Limb (tissue), 2 donors: ENCODE data around the gene CASP5.
"Not testable (repeated sequence)": the region's sequence is repeated elsewhere in the genome, so short reads cannot be mapped to it uniquely, and the experiment has no call there.

Source experiments
- DNase-seq, 2 donors: peaks; one replicate each; pipeline ENCODE4 v3.0.0-alpha.2; 2016; ENCODE audit errors: extremely low spot score in 2 of 2

The CASP5 gene

DNA sequence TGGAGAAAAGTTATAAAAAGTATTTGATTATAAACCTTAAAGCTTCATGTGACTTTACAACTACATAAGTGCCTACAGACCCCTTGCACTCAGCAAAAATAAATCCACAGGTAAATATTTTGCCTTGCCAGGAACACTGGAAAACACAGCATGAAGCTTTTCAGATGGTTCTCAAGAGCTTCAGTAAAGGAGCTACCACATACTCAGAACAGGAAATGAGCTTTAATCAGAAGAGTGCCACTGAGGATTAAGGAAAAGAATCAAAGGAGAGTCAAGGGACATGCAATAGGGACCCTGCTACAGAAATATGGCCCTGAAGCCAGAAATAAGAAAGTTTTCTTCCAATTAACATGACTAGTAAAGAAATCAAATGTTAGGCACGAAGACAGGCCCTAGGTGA is 10.8 kb upstream of the CASP5 start:
- DNase-seq: no peak

GRCh38 chr11:105033343-105033742 is 10.4 kb upstream of the CASP5 start:
- DNase-seq: no peak

DNA sequence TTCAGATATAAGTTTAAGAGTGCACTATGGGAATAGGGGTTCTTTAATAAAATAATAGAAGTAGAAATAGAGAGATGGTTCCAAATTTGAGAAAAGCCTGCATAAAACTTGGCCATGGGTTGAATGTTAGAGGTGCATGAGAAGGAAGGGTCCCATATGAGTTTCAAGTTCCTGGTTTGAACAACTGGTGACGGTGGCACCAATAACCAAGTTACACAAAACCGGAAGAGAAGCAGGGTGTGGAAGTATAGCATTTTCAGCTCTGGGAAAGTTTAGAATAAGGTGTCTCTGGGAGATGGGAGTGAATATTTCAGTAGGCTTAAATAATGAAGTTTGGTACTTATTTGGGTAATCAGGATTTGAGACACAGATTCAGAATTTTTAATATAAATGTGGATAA is 9.5 kb upstream of the CASP5 start:
- no peak for DNase-seq

DNA sequence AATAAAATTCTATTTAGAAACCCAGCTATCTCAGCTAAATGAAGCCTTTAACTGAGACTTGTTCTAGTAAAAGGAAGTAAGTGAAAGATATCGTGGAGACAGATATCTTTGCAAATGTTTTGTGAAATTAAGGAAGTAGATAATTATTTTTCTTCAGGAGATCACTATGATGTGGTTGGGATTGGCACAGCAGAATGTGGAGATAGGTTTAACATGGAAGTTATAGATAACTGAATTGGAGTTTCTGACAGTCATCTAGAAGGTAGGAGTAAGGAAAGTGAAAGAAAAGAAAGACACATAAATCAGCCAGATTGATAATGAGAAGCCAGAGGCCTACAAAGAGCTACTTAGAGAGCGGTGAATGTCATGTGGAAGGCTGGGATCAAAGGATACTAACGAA is 4.7 kb upstream of the CASP5 start:
- DNase-seq: no peak

DNA sequence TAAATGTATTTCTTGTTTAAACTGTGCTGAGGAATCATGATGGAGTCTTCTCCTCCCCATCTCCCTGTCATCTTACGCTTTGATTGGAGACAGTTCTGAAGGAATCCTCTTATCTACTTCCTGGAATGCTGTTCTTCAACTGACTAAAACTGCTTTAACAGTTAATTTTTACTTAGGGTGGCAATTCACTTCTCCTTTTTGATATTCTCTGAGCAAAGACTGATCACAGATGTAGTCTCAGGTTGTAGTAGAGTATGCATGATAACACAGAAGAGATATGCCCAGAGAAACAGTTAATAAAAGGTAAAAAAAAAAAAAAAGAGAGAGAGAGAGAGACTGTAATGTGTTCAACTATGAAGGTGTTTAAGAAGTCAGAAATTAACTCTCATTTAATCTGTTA is 1.4 kb upstream of the CASP5 start:
- DNase-seq: no peak

- no peak for DNase-seq
Observed at GRCh38 chr11:105022527-105022926, 441 bp downstream of the CASP5 start.

DNA sequence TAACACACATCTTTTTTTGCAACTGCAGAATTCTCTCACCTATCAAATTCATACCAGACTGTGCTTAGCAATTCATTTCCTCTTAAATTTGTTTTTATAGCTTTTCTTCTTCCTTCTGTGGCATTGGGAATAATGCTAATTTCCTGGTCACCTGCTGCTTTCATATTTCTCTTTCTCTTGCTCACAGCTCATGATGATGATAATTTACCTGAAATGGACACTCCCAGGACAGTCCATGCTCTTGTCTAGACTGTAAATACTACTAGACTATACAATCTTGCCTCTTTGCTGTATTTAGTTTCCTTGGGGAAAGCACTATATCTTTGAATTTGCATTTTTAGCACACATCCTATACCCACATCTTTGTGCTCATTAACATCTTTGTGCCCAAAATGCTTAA is 15.5 kb downstream of the CASP5 start:
- no peak for DNase-seq

DNA sequence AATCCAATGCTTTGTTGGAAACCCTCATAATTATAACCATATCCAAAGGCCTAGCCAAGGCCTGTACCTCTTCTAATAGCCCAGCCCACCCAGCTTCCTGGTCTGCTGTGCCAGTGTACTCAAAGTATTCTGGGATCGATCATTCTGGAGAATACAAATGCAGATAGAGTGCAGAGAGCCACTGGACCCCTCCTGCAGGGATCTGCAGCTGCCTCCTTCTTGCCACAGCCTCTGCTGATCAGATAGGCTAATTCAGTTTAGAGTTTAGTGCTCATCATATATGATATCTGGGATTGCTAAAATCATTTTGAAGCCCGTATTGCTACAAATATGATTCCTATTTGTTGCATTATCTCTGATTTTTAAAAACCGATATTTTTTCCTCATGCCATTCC is 17.5 kb downstream of the CASP5 start:
- no peak for DNase-seq

GRCh38 chr11:105004021-105004420 is 18.9 kb downstream of the CASP5 start:
- no peak for DNase-seq

GRCh38 chr11:105003151-105003550 is 19.8 kb downstream of the CASP5 start:
- DNase-seq: no peak

GRCh38 chr11:105000797-105001196 is 22.2 kb downstream of the CASP5 start:
- no peak for DNase-seq

- DNase-seq: no peak
Observed at GRCh38 chr11:105000167-105000566, 22.8 kb downstream of the CASP5 start.

DNA sequence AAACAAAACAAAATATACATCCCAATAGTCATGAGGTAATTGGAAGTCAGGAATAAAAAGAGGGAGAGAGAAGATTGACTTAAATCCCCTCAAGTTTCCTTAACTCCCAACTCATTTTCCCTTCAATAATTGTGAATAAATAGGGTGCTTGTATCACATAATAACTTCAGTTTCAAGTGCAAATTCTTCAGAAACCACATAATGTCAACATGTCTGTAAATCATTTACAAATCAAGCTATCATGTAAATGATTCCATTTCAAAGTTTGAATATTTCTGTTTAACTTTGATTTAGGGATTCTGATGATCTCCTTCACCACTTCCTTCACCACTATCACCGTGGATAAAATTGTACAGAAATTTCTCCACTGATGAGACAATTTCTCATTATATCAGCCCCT is 23.2 kb downstream of the CASP5 start:
- DNase-seq: no peak

GRCh38 chr11:104997288-104997687 is 25.7 kb downstream of the CASP5 start:
- no peak for DNase-seq

DNA sequence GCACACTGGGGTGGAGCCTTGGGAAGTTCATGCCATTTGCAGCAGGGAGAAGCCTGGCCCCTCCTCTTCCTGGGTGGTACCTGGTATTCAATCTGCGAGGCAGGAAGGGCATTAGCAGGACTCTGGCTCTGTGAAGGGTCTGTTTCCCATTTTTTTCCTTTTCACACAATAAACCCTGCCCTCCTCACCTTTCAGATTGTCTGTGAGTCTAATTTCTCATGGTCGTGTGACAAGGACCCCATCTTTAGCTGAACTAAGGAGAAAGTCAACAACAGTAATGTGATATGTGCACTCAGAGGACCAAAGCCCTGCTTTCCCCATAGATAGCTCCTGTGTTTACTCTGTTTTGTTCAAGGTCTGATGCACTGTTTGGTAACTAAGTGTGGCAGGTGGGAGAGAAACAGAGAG is 28.0 kb downstream of the CASP5 start:
- DNase-seq: no peak

GRCh38 chr11:104992781-104993180 is 30.2 kb downstream of the CASP5 start:
- no peak for DNase-seq

- DNase-seq: no peak
Observed at GRCh38 chr11:104991994-104992393, 31.0 kb downstream of the CASP5 start.

DNA sequence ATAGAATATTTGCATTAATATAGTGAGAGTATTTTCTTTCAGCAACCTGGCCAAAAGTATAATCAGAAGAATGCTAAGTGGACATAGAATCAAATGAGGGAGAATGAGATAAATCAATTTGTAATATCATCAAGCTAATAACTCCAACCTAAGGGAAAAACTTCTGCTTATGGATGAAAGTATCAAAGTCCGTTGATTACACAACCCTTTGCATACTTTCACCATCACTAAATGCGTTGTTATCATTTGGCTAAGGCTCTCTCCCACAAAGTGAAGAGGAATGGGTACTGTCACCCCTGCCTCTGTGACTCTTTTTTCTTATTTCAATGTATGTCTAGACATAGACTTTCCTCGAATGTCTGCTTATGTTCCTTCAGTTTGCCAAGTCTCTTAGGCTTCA is 38.2 kb downstream of the CASP5 start:
- no peak for DNase-seq

- no peak for DNase-seq
Observed at GRCh38 chr11:104979839-104980238, 43.1 kb downstream of the CASP5 start.

- no peak for DNase-seq
Observed at GRCh38 chr11:104973616-104974015, 49.4 kb downstream of the CASP5 start.

DNA sequence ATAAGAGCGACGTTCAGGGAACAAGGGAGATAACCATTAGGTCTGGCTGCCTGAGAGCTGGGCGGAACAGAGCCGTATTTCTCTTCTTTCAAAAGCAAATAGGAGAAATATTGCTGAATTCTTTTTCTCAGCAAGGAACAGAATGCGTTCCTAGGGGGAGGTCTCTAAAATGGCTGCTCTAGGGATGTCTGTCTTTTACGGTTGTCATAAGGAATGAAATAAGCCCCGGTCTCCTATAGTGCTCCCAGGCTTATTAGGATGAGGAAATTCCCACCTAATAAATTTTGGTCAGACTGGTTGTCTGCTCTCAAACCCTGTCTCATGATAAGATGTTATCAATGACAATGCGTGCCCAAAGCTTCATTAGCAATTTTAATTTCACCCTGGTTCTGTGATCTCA is 50.0 kb downstream of the CASP5 start:
- DNase-seq: not testable (repeated sequence)

DNA sequence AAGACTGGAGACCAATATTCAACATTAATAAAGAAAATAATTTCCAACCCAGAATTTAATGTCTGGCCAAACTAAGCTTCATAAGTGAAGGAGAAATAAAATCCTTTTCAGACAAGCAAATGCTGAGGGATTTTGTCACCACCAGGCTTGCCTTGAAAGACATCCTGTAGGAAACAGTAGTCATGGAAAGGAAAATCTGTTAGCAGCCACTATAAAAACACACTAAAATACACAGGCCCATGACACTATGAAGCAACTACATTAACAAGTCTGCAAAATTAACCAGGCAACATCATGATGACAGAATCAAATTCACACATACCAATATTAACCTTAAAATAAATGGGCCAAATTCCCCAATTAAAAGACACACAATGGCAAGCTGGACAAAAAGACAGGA is 52.2 kb downstream of the CASP5 start:
- no peak for DNase-seq

- DNase-seq: peak; percentile 5 to 38
Observed at GRCh38 chr11:104968856-104969776, 53.9 kb downstream of the CASP5 start.
